ENCODE measurements around the gene NR1D2. TPM values are rescaled to one million over a fixed set of nuclear protein-coding genes. Genes with fewer than 3 reads are reported as not detected.

The NR1D2 gene
- total and polyA plus RNA-seq, 2 experiments from 2014 or later: 6.6 to 20.7 TPM

DNA sequence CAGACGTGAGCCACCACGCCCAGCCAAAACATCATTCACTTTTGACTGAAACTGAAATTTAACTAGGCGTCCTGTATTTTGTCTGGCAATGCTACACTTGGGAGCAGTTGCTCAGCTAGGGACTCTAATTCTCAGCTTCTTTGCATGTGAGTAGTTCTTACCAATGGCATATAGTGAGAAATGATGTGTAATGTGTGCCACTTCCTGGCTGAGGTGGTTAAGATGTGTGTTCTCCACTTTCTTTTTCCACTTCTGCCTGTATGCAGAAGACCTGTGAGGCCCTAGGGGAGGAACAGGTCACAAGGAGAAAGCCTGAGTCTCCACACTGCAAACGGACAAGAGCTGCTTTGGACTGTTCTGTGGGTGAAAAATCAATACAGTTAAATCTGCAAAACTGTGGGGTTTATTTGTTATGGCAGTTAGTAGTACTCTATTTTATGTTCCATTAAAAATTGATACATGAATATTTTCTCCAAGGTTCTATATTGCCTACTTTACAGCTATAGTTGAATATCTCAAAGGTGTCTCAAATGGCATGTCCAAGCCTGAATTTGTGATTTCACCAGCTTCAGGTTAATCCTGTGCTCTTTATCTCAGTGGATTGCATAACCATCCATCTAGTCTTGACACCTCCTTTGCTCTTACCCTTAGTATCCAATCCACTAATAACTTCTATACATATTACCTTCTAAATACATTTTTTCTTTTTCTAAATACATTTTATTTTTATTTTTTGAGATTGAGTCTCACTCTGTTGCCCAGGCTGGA, 59.3 kb downstream of the NR1D2 start (continued):
- TF ChIP-seq ETS1 (IDR thresholded peaks at IDR 0.05) (no peak), ZNF114 (CRISPR knock-in tag; IDR thresholded peaks at IDR 0.05) (no peak), NANOG (IDR thresholded peaks at IDR 0.05; ENCODE audit: borderline replicate concordance) (no peak), EZH2 (IDR thresholded peaks at IDR 0.05; ENCODE audit: low read depth, unreplicated experiment) (no peak), EZH2phosphoT487 (IDR thresholded peaks at IDR 0.05; ENCODE audit: unreplicated experiment) (no peak), ZNF462 (CRISPR knock-in tag; IDR thresholded peaks at IDR 0.05) (no peak), CREB1 (CRISPR knock-in tag; IDR thresholded peaks at IDR 0.05; ENCODE audit: low read depth) (no peak)

DNA sequence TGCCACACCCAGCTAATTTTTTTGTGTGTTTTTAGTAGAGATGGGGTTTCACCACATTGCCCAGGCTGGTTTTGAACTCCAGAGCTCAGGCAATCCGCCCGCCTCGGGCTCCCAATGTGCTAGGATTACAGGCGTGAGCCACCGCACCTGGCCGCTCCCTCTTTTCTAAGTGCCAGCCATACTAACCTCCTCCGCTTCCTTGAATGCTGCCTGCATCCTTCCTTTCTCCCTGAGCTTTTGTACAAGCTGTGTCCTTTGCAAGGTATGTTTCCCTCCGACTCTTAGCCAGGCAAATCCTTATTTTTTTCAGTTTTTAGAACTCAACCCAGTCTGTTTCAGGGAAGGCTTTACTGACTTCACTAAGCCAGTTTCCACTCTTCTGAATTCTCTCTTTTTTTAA, 60.6 kb downstream of the NR1D2 start:
- Mint-ChIP-seq H3K4me1 (no peaks in the 10 kb centered on the region; the same call in 2 of the 3 replicates), H3K27me3 (ENCODE audit: insufficient read depth, low read depth, poor library complexity) (no peaks in the 10 kb centered on the region), H3K9me3 (no peaks in the 10 kb centered on the region), H3K27ac (no peak overlapping the region), H3K36me3 (ENCODE audit: low read depth) (no peaks in the 10 kb centered on the region), H3K4me3 (no peak overlapping the region)
- H3K27me3 ChIP-seq (ENCODE audit: insufficient read depth): no peaks in the 10 kb centered on the region
- ATAC-seq (no peak; the same call in 2 of the 3 replicates), DNase-seq (ENCODE audit: low spot score) (no peak)
- H2AFZ ChIP-seq: 0 out of 2 replicates have a peak overlapping the region, but pooled peaks have one; percentile 43
- H3K27ac ChIP-seq (ENCODE audit: low read depth): no peak overlapping the region
- H3K4me2 ChIP-seq: no peak overlapping the region
- H3K9me2 ChIP-seq (ENCODE audit: insufficient read depth): no peaks in the 10 kb centered on the region
- H3K79me2 ChIP-seq (replicated peaks; ENCODE audit: insufficient read depth): no peaks in the 10 kb centered on the region
- H3K4me3 ChIP-seq: no peak overlapping the region
- no peaks in the 10 kb centered on the region for H3F3A ChIP-seq (replicated peaks; ENCODE audit: low read depth)
- H4K20me1 ChIP-seq (replicated peaks; ENCODE audit: insufficient read depth): no peaks in the 10 kb centered on the region
- H3K36me3 ChIP-seq (ENCODE audit: insufficient read depth): no peaks in the 10 kb centered on the region; the same call in 1 of the 2 replicates
- no peaks in the 10 kb centered on the region for H3K4me1 ChIP-seq (ENCODE audit: insufficient read depth)
- TF ChIP-seq ZNF331 (CRISPR knock-in tag; IDR thresholded peaks at IDR 0.05; ENCODE audit: low read depth) (no peak), ZNF462 (CRISPR knock-in tag; IDR thresholded peaks at IDR 0.05) (no peak)
